OCI-LY1 (cell line): ENCODE data around the gene EYA2.

Experiments
- H2AFZ ChIP-seq: fragments of 200-600 bp; sonication (generic), shearing (Covaris generic); 2 replicates; pipeline ENCODE4 v1.6.0; 2014; ENCODE audit warnings: antibody characterized with exemption, mild to moderate bottlenecking, low read length
- H3F3A ChIP-seq: fragments of 200-600 bp; sonication (generic), shearing (Covaris generic); 2 replicates; pipeline ENCODE4 v1.6.0; 2014; ENCODE audit warnings: mild to moderate bottlenecking, antibody characterized with exemption, low read length, moderate library complexity; ENCODE audit not compliant: insufficient read depth
- H3K27ac ChIP-seq: fragments of 200-600 bp; sonication (generic); 2 replicates; pipeline ENCODE4 v1.5.1; 2014; ENCODE audit warnings: low read length, mixed run types, mild to moderate bottlenecking, low read depth; ENCODE audit not compliant: poor library complexity, severe bottlenecking
- H3K27me3 ChIP-seq: fragments of 200-600 bp; sonication (generic); 2 replicates; pipeline ENCODE4 v1.6.0; 2014; ENCODE audit warnings: antibody characterized with exemption, mild to moderate bottlenecking, low read length, moderate library complexity; ENCODE audit not compliant: insufficient read depth
- H3K36me3 ChIP-seq: fragments of 200-600 bp; sonication (generic); 2 replicates; pipeline ENCODE4 v1.6.1; 2014; ENCODE audit warnings: mild to moderate bottlenecking, antibody characterized with exemption, low read length, moderate library complexity, mixed read lengths; ENCODE audit not compliant: insufficient read depth
- H3K4me1 ChIP-seq: fragments of 200-600 bp; sonication (generic); 2 replicates; pipeline ENCODE4 v1.5.1; 2014; ENCODE audit warnings: mild to moderate bottlenecking, low read length, moderate library complexity; ENCODE audit not compliant: insufficient read depth, severe bottlenecking
- H3K4me2 ChIP-seq: fragments of 200-600 bp; sonication (generic), shearing (Covaris generic); 2 replicates; pipeline ENCODE4 v1.6.1; 2014; ENCODE audit warnings: low read length
- H3K4me3 ChIP-seq: fragments of 200-600 bp; sonication (generic); 2 replicates; pipeline ENCODE4 v1.5.1; 2014; ENCODE audit warnings: low read length, low read depth, mild to moderate bottlenecking, mixed read lengths; ENCODE audit not compliant: poor library complexity, severe bottlenecking
- H3K79me2 ChIP-seq: fragments of 200-600 bp; shearing (Covaris generic); 2 replicates; pipeline ENCODE4 v1.6.1; 2016; ENCODE audit warnings: mixed run types, low read length, mixed read lengths; ENCODE audit not compliant: insufficient read depth
- H3K9ac ChIP-seq: fragments of 200-600 bp; sonication (generic), shearing (Covaris generic); 2 replicates; pipeline ENCODE4 v1.6.1; 2014; ENCODE audit warnings: mild to moderate bottlenecking, low read length, mixed read lengths
- H3K9me2 ChIP-seq: fragments of 200-600 bp; sonication (generic), shearing (Covaris generic); 2 replicates; pipeline ENCODE4 v1.6.1; 2014; ENCODE audit warnings: low read depth, mild to moderate bottlenecking, low read length, mixed read lengths
- H3K9me3 ChIP-seq: fragments of 200-600 bp; shearing (Covaris generic); 2 replicates; pipeline ENCODE4 v1.6.1; 2014; ENCODE audit warnings: low read length, mixed read lengths
- H4K20me1 ChIP-seq: fragments of 200-600 bp; sonication (generic), shearing (Covaris generic); 2 replicates; pipeline ENCODE4 v1.6.0; 2016; ENCODE audit warnings: mild to moderate bottlenecking, low read length; ENCODE audit not compliant: insufficient read depth
- EZH2 ChIP-seq: fragments of 200-600 bp; sonication (generic), shearing (Covaris generic); IDR thresholded peaks from 2 replicates; pipeline ENCODE4 v1.8.0; 2017; ENCODE audit warnings: borderline replicate concordance, mixed run types, mild to moderate bottlenecking, antibody characterized with exemption, low read length, moderate library complexity, mixed read lengths
- TF ChIP-seq, protein P1 (sequence below): fragments of 200-600 bp; sonication (generic), shearing (Covaris generic); IDR thresholded peaks from 2 replicates; pipeline ENCODE4 v1.5.1; 2017; ENCODE audit warnings: mild to moderate bottlenecking, antibody characterized with exemption, low read length, moderate library complexity, mixed read lengths

EYA2 gene

DNA sequence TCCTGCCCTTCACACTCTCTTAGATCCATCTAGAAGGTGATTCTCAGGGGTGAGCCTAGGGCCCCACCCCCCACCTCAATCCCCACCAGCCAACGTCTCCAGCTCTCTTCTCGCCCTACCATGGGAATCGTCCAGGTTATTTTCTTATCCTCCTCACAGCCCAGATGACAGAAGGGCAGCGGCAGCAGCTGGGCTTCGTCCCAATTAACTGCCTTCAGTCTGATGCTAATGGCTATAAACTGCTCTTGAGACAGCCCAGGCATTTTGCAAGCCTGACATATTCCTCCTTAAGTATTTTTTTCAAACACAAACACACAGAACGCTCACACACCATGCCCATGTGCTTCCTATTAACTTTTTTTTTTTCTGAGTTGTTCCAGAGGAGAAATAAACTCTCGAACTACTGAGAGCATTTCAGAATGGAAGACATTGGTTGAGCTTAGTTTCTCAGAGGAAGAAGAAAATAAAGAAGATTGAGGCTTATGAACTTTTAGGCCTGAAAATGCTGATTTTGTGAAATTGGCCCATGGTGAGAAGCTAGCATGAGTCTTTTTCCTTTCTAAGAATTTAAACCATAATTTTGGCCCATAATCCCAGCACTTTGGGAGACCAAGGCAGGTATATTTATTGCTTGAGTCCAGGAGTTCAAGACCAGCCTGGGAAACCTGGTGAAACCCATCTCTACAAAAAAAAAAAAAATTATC is 124.6 kb downstream of the EYA2 start:
- H4K20me1 ChIP-seq = no peaks in the 10 kb centered on the region
- H3K36me3 ChIP-seq = no peaks in the 10 kb centered on the region
- no peak overlapping the region for H3K9ac ChIP-seq
- H3F3A ChIP-seq = no peaks in the 10 kb centered on the region
- no peaks in the 10 kb centered on the region for H3K9me2 ChIP-seq
- H3K27ac ChIP-seq = no peak overlapping the region
- TF ChIP-seq, protein P1, sequence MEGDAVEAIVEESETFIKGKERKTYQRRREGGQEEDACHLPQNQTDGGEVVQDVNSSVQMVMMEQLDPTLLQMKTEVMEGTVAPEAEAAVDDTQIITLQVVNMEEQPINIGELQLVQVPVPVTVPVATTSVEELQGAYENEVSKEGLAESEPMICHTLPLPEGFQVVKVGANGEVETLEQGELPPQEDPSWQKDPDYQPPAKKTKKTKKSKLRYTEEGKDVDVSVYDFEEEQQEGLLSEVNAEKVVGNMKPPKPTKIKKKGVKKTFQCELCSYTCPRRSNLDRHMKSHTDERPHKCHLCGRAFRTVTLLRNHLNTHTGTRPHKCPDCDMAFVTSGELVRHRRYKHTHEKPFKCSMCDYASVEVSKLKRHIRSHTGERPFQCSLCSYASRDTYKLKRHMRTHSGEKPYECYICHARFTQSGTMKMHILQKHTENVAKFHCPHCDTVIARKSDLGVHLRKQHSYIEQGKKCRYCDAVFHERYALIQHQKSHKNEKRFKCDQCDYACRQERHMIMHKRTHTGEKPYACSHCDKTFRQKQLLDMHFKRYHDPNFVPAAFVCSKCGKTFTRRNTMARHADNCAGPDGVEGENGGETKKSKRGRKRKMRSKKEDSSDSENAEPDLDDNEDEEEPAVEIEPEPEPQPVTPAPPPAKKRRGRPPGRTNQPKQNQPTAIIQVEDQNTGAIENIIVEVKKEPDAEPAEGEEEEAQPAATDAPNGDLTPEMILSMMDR = no peak
- TF ChIP-seq EZH2 = no peak
- no peak overlapping the region for H3K4me2 ChIP-seq
- no peak overlapping the region for H2AFZ ChIP-seq
- H3K4me1 ChIP-seq = no peaks in the 10 kb centered on the region
- H3K9me3 ChIP-seq = no peaks in the 10 kb centered on the region
- H3K79me2 ChIP-seq = no peaks in the 10 kb centered on the region
- H3K4me3 ChIP-seq = no peak overlapping the region
- H3K27me3 ChIP-seq = peaks cover 3% of the 10 kb centered on the region; the same call in 1 of the 2 replicates

DNA sequence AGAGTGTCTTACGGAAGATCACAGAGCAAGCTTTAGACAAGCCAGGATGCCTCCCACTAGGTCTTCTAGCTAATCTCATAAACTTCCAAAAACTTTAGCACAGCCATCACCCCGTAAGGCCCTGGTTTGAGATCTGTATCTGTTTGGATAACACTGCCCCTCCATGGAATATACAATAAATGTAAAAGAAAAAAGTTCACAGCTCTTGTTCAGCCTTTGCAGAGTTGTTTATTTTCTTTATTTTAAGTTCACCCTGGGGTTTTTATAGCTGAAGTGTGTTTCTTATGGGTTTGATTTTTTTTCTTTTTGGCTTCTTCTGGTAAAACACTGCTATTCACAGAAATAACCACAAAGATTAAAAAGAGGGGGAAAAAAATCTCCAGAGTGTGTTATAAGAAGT is 125.6 kb downstream of the EYA2 start:
- Histone ChIP-seq H3K79me2 (no peaks in the 10 kb centered on the region), H4K20me1 (no peaks in the 10 kb centered on the region), H3K9me3 (no peaks in the 10 kb centered on the region), H3K27me3 (peaks cover 3% of the 10 kb centered on the region; the same call in 1 of the 2 replicates), H3F3A (no peaks in the 10 kb centered on the region), H2AFZ (no peak overlapping the region), H3K27ac (no peak overlapping the region), H3K4me3 (no peak overlapping the region), H3K4me1 (no peaks in the 10 kb centered on the region), H3K9me2 (no peaks in the 10 kb centered on the region), H3K4me2 (no peak overlapping the region), H3K36me3 (no peaks in the 10 kb centered on the region), H3K9ac (no peak overlapping the region)
- TF ChIP-seq, protein P1 = no peak
- no peak for TF ChIP-seq EZH2

DNA sequence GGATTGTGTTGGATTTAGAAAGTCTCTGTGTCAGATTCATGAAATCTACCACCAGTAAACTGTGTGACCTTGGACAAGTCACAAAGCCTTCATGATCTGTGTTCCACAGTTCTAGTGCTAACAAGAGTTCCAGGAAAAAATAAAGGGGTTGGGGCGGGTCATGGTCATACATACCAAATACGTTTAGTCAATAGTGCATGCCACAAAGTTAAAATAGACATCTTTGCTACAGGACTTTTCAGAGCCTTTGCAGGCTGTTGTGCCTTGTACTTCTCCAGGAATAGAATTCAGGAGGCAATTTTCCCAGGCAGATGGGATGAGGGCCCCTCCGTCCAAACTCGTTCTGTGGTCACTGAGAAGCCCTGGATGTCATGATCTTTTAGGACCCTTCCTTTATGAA is 127.2 kb downstream of the EYA2 start:
- H3K9ac ChIP-seq = no peak overlapping the region
- H3K4me2 ChIP-seq = no peak overlapping the region
- H3K79me2 ChIP-seq = no peaks in the 10 kb centered on the region

More for the DNA sequence above, 127.2 kb downstream of the EYA2 start:
- Histone ChIP-seq H2AFZ (no peak overlapping the region), H3F3A (no peaks in the 10 kb centered on the region), H4K20me1 (no peaks in the 10 kb centered on the region), H3K9me2 (no peaks in the 10 kb centered on the region), H3K27me3 (peaks cover 3% of the 10 kb centered on the region; the same call in 1 of the 2 replicates), H3K36me3 (no peaks in the 10 kb centered on the region), H3K27ac (no peak overlapping the region), H3K4me1 (no peaks in the 10 kb centered on the region), H3K9me3 (no peaks in the 10 kb centered on the region), H3K4me3 (no peak overlapping the region)
- TF ChIP-seq, protein P1 = no peak
